ENCODE measurements around the gene HOXA7.

- TF ChIP-seq CTCF (IDR thresholded peaks at IDR 0.05), result no peak
- TF ChIP-seq EZH2 (IDR thresholded peaks at IDR 0.05; ENCODE audit: borderline replicate concordance, insufficient read depth, low read depth, low read length, poor library complexity, severe bottlenecking), result peak; percentile 18
These were observed 7.5 kb downstream of the HOXA7 start for GRCh38 chr7:27148756-27149641.

All from B cell (primary cell).